Mesothelial cell of epicardium (in vitro differentiated cells): ENCODE measurements around the gene GCK. TPM values are rescaled to one million over a fixed set of nuclear protein-coding genes. Genes with fewer than 3 reads are reported as not detected.

Source experiments
- DNase-seq, 2 experiments: peaks; one replicate each; pipeline ENCODE4 v3.0.0; 2021; ENCODE audit warnings: low spot score in 2 of 2; ENCODE audit not compliant: unreplicated experiment in 2 of 2
- H3K27ac Mint-ChIP-seq: 2 replicates; pipeline ENCODE4 v1.8.0; 2021; ENCODE audit warnings: mixed read lengths
- H3K27me3 Mint-ChIP-seq: 2 replicates; pipeline ENCODE4 v1.8.0; 2021; ENCODE audit warnings: low read depth, mixed read lengths
- H3K36me3 Mint-ChIP-seq: 2 replicates; pipeline ENCODE4 v1.8.0; 2021; ENCODE audit warnings: mixed read lengths
- H3K4me1 Mint-ChIP-seq: 2 replicates; pipeline ENCODE4 v1.8.0; 2021; ENCODE audit warnings: mixed read lengths
- H3K4me3 Mint-ChIP-seq: 2 replicates; pipeline ENCODE4 v1.8.0; 2021; ENCODE audit warnings: mild to moderate bottlenecking, moderate library complexity, mixed read lengths
- H3K9me3 Mint-ChIP-seq: 2 replicates; pipeline ENCODE4 v1.8.0; 2021; ENCODE audit warnings: mixed read lengths
- CTCF ChIP-seq: fragments of 200-600 bp; sonication (generic); IDR thresholded peaks from one replicate; pipeline ENCODE4 v1.5.0; 2021; ENCODE audit warnings: antibody characterized with exemption; ENCODE audit not compliant: unreplicated experiment
- total RNA-seq: library from RNA; stranded (reverse); gene quantifications from 3 replicates; pipeline ENCODE4 v1.2.1, GENCODE V29; 2021

Gene GCK
- total RNA-seq, 1 donor from 2014 or later: 1.5 TPM

GRCh38 chr7:44224974-44225565, 35.8 kb upstream of the GCK start:
- H3K27me3 Mint-ChIP-seq: peaks cover 4% of the 10 kb centered on the region
- no peak overlapping the region for H3K27ac Mint-ChIP-seq
- no peaks in the 10 kb centered on the region for H3K9me3 Mint-ChIP-seq
- DNase-seq: no peak
- peaks cover 2% of the 10 kb centered on the region for H3K4me1 Mint-ChIP-seq
- H3K36me3 Mint-ChIP-seq: no peaks in the 10 kb centered on the region
- H3K4me3 Mint-ChIP-seq: no peak overlapping the region
- TF ChIP-seq CTCF: no peak

- H3K27ac Mint-ChIP-seq: no peak overlapping the region
- H3K4me1 Mint-ChIP-seq: peaks cover 2% of the 10 kb centered on the region
- H3K9me3 Mint-ChIP-seq: no peaks in the 10 kb centered on the region
- no peak overlapping the region for H3K4me3 Mint-ChIP-seq
- peaks cover 4% of the 10 kb centered on the region for H3K27me3 Mint-ChIP-seq
- no peak for DNase-seq
- TF ChIP-seq CTCF: no peak
- no peaks in the 10 kb centered on the region for H3K36me3 Mint-ChIP-seq
Observed at GRCh38 chr7:44224080-44224973, 35.1 kb upstream of the GCK start.

- DNase-seq: no peak
- TF ChIP-seq CTCF: no peak
- Mint-ChIP-seq H3K27me3 (peaks cover 4% of the 10 kb centered on the region), H3K27ac (no peak overlapping the region), H3K4me3 (no peak overlapping the region), H3K9me3 (no peaks in the 10 kb centered on the region), H3K4me1 (peaks cover 2% of the 10 kb centered on the region), H3K36me3 (no peaks in the 10 kb centered on the region)
Observed at GRCh38 chr7:44223362-44224079, 34.3 kb upstream of the GCK start.

GRCh38 chr7:44222776-44223261, 33.6 kb upstream of the GCK start:
- Mint-ChIP-seq H3K4me1 (peaks cover 8% of the 10 kb centered on the region), H3K27me3 (peaks cover 4% of the 10 kb centered on the region), H3K9me3 (no peaks in the 10 kb centered on the region), H3K36me3 (no peaks in the 10 kb centered on the region), H3K27ac (no peak overlapping the region), H3K4me3 (no peak overlapping the region)
- DNase-seq: no peak
- TF ChIP-seq CTCF: no peak

- peaks cover 8% of the 10 kb centered on the region for H3K4me1 Mint-ChIP-seq
- no peak overlapping the region for H3K27ac Mint-ChIP-seq
- no peak overlapping the region for H3K4me3 Mint-ChIP-seq
- H3K27me3 Mint-ChIP-seq: peaks cover 4% of the 10 kb centered on the region
- no peaks in the 10 kb centered on the region for H3K9me3 Mint-ChIP-seq
- TF ChIP-seq CTCF: no peak
- DNase-seq: no peak
- H3K36me3 Mint-ChIP-seq: no peaks in the 10 kb centered on the region
Observed at GRCh38 chr7:44222074-44222473, 32.8 kb upstream of the GCK start.
